ENCODE data around the gene TRNP1. TPM values are rescaled to one million over a fixed set of nuclear protein-coding genes. Genes with fewer than 3 reads are reported as not detected.

TRNP1 gene
- polyA plus RNA-seq, 1 donor (not counting 4 experiments of a cell fraction or from before 2014, with no cell fraction given) = 164 TPM

DNA sequence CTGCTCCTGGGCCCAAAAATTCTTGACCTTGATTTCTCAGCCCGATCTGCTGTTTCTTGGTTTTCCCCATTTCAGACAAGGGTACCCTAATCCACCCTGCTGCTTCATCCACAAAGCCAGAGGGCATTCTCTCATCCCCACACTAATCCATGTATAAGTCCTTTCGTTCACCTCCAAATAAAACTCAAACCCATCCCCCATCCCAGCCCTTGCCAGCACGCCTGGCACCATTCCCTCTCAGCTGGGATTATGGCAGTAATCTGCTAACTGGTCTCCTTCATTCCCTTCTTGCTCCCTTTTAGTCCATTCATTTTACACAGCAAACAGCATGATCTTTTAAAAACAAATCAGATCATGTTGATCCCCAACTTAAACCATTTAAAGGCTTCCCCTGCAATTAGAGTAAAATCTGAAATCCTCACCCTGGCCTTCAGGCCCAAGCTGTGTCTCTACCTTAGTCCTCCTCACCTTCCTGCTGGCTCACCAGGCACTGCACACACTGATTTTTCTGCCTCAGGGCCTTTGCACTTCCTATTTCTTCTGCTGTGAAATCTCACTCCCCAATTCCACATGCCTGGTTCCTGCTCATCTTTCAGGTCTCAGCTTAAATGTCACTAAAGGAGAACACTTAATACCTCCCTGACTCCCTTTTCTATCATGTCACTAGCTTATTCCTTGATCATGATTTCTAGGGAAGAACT is 12.2 kb upstream of the TRNP1 start:
- no peaks in the 10 kb centered on the region for H3K9me3 ChIP-seq (ENCODE audit: control insufficient read depth, low read depth, low read length)
- no peak overlapping the region for H3K27ac ChIP-seq (ENCODE audit: control insufficient read depth, insufficient read depth, low read length)
- no peak overlapping the region for H2AFZ ChIP-seq (ENCODE audit: control insufficient read depth, low read length)
- no peak overlapping the region for H3K9ac ChIP-seq (ENCODE audit: control insufficient read depth, extremely low read depth, insufficient read depth, low read length)
- no peaks in the 10 kb centered on the region for H3K4me1 ChIP-seq (ENCODE audit: control insufficient read depth, extremely low read depth, insufficient read depth, low read length)
- no peak overlapping the region for H3K4me3 ChIP-seq (ENCODE audit: control insufficient read depth in 2 of 3, extremely low read depth in 1 of 3, insufficient read depth in 2 of 3, low read depth in 1 of 3, low read length in 3 of 3)
- FAIRE-seq (no peak), DNase-seq (ENCODE audit: low read depth, low spot score) (no peak)
- H4K20me1 ChIP-seq (ENCODE audit: control insufficient read depth, extremely low read depth, insufficient read depth, low read length) = no peaks in the 10 kb centered on the region
- dilution Hi-C loops (cut with MboI; ENCODE audit: extremely low pct_ligation_motif_present, low sequenced_read_pairs) = no loop called here
- H3K4me2 ChIP-seq (ENCODE audit: control insufficient read depth, extremely low read depth, insufficient read depth, low read depth, low read length) = no peak overlapping the region
- no peaks in the 10 kb centered on the region for H3K79me2 ChIP-seq (ENCODE audit: control insufficient read depth, insufficient read depth, low read length)
- no peaks in the 10 kb centered on the region for H3K27me3 ChIP-seq (ENCODE audit: control insufficient read depth, extremely low read depth, insufficient read depth, low read length)
- no peaks in the 10 kb centered on the region for H3K9me1 ChIP-seq (ENCODE audit: control insufficient read depth, extremely low read depth, insufficient read depth, low read length)
- H3K36me3 ChIP-seq (ENCODE audit: control insufficient read depth in 2 of 2, extremely low read depth in 1 of 2, insufficient read depth in 2 of 2, low read length in 2 of 2) = no peaks in the 10 kb centered on the region
- TF ChIP-seq CTCF (optimal IDR thresholded peaks at IDR 0.05 in 1 of 3, IDR thresholded peaks at IDR 0.05 in 1 of 3, conservative IDR thresholded peaks at IDR 0.05 in 1 of 3; ENCODE audit: extremely low read depth in 1 of 3, insufficient read depth in 2 of 3, low read length in 3 of 3) = no peak
- TF ChIP-seq EZH2 (IDR thresholded peaks at IDR 0.05; ENCODE audit: low read length) = no peak

- dilution Hi-C loops (cut with MboI; ENCODE audit: extremely low pct_ligation_motif_present, low sequenced_read_pairs) = no loop called here
Measured at GRCh38 chr1:26983863-26984262, 9.6 kb upstream of the TRNP1 start.

More at GRCh38 chr1:26983863-26984262, 9.6 kb upstream of the TRNP1 start:
- DNase-seq (ENCODE audit: low read depth, low spot score) (no peak), FAIRE-seq (no peak)
- H3K27me3 ChIP-seq (ENCODE audit: control insufficient read depth, extremely low read depth, insufficient read depth, low read length) = no peaks in the 10 kb centered on the region
- no peaks in the 10 kb centered on the region for H3K36me3 ChIP-seq (ENCODE audit: control insufficient read depth in 2 of 2, extremely low read depth in 1 of 2, insufficient read depth in 2 of 2, low read length in 2 of 2)
- H3K27ac ChIP-seq (ENCODE audit: control insufficient read depth, insufficient read depth, low read length) = no peak overlapping the region
- no peak overlapping the region for H2AFZ ChIP-seq (ENCODE audit: control insufficient read depth, low read length)
- no peaks in the 10 kb centered on the region for H3K9me1 ChIP-seq (ENCODE audit: control insufficient read depth, extremely low read depth, insufficient read depth, low read length)
- H3K4me1 ChIP-seq (ENCODE audit: control insufficient read depth, extremely low read depth, insufficient read depth, low read length) = no peaks in the 10 kb centered on the region
- H3K79me2 ChIP-seq (ENCODE audit: control insufficient read depth, insufficient read depth, low read length) = no peaks in the 10 kb centered on the region
- no peaks in the 10 kb centered on the region for H3K9me3 ChIP-seq (ENCODE audit: control insufficient read depth, low read depth, low read length)
- H3K9ac ChIP-seq (ENCODE audit: control insufficient read depth, extremely low read depth, insufficient read depth, low read length) = no peak overlapping the region
- no peaks in the 10 kb centered on the region for H4K20me1 ChIP-seq (ENCODE audit: control insufficient read depth, extremely low read depth, insufficient read depth, low read length)
- no peak for TF ChIP-seq CTCF (optimal IDR thresholded peaks at IDR 0.05 in 1 of 3, IDR thresholded peaks at IDR 0.05 in 1 of 3, conservative IDR thresholded peaks at IDR 0.05 in 1 of 3; ENCODE audit: extremely low read depth in 1 of 3, insufficient read depth in 2 of 3, low read length in 3 of 3)
- TF ChIP-seq EZH2 (IDR thresholded peaks at IDR 0.05; ENCODE audit: low read length) = no peak
- H3K4me3 ChIP-seq (ENCODE audit: control insufficient read depth in 2 of 3, extremely low read depth in 1 of 3, insufficient read depth in 2 of 3, low read depth in 1 of 3, low read length in 3 of 3) = no peak overlapping the region
- H3K4me2 ChIP-seq (ENCODE audit: control insufficient read depth, extremely low read depth, insufficient read depth, low read depth, low read length) = no peak overlapping the region

Measured in keratinocyte (primary cell).